ENCODE measurements around the gene C1QTNF9.
"Not testable (repeated sequence)": the region's sequence is repeated elsewhere in the genome, so short reads cannot be mapped to it uniquely, and the experiment has no call there.

Gene C1QTNF9

DNA sequence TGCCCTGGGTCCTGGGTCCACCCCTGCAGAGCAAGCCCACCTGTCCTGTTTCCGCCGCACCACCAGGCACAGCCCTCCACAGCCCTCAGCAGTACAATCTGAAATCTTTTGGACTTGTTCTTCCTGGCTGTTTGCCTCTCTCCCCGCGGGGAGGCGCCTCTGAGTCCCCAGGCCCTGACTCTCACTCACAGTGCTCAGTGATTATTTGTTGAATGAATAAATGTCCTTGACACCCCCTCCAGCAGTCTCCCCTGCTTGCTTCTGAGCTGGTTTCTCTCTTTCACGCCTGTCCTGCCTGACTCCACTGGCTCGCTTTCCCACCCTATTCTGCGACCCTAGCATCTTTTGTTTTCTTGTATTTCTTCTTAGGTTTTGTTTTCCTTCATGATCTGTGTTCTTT, 56.9 kb downstream of the C1QTNF9 start:
- DNase-seq = not testable (repeated sequence)

- not testable (repeated sequence) for DNase-seq
Observed at GRCh38 chr13:24371273-24371672, 61.9 kb downstream of the C1QTNF9 start.
